K562 (cell line): ENCODE results near the gene NIFK. TPM values are rescaled to one million over a fixed set of nuclear protein-coding genes. Genes with fewer than 3 reads are reported as not detected.
A peak's percentile ranks its signal among the peaks of the same experiment; 100 is the strongest.

Experiments
- ATAC-seq: fragments of 200-7000 bp; cut with Tn5 transposase; 3 replicates; pipeline ENCODE4 v1.9.1; 2020; ENCODE audit warnings: moderate library complexity
- BruUV-seq: library from RNA; stranded (reverse); fragments of 400-500 nt; replicated peaks from 2 replicates; lab custom pipeline; 2021; lab: Mats Ljungman, UMichigan
- CTCF ChIA-PET: fragments of 300-600 bp; formaldehyde crosslinking; extraction: SDS; loops from one replicate; lab custom pipeline; 2021; ENCODE audit warnings: low intra/inter-chr PET ratio; lab: Yijun Ruan, JAX
- POLR2A ChIA-PET: fragments of 300-600, 350-650 bp; sonication (Branson Sonifier 250); formaldehyde crosslinking; extraction: SDS; loops from one replicate; lab custom pipeline; 2021; ENCODE audit warnings: antibody characterized with exemption, inconsistent platforms; lab: Yijun Ruan, JAX
- DNase-seq, 4 experiments: peaks; one replicate each; pipeline versions ENCODE4 v3.0.0 to v3.0.0-alpha.2; 2011 to 2018; ENCODE audit warnings: low spot score in 3 of 4, mixed read lengths in 3 of 4; ENCODE audit errors: extremely low read depth in 1 of 4
- FAIRE-seq: peaks from 2 replicates; lab custom pipeline; 2011; peaks lifted over from hg19 to GRCh38; lab: Jason Lieb, UNC
- H2AFZ ChIP-seq: 2 replicates; pipeline ENCODE4 v1.6.0; 2011; ENCODE audit warnings: low read depth, low read length, control low read depth, inconsistent platforms
- H3K27ac ChIP-seq: fragments of 200-600 bp; 3 replicates; pipeline ENCODE4 v1.8.0; 2011; ENCODE audit warnings: low read depth, mild to moderate bottlenecking, control low read depth, inconsistent platforms, low read length, moderate library complexity, mixed read lengths; ENCODE audit errors: extremely low read depth
- H3K27me3 ChIP-seq, 2 experiments: fragments of 300-600 bp in 1 of 2; 2 replicates in 1 of 2; 3 replicates in 1 of 2; pipeline versions ENCODE4 v1.6.0 to v1.8.0; 2011; ENCODE audit warnings: inconsistent platforms in 2 of 2, low read length in 2 of 2, mild to moderate bottlenecking in 1 of 2, mixed read lengths in 1 of 2, moderate library complexity in 1 of 2; ENCODE audit not compliant: control insufficient read depth in 2 of 2, insufficient read depth in 2 of 2
- H3K36me3 ChIP-seq: fragments of 300-600 bp; 3 replicates; pipeline ENCODE4 v1.8.0; 2011; ENCODE audit warnings: mild to moderate bottlenecking, low read length, inconsistent platforms; ENCODE audit not compliant: control insufficient read depth, insufficient read depth
- H3K4me1 ChIP-seq, 2 experiments: fragments of 200-600 bp in 1 of 2; replicated peaks in 1 of 2; 2 replicates in 1 of 2; 3 replicates in 1 of 2; pipeline versions ENCODE4 v1.5.1 to v1.8.0; 2011; ENCODE audit warnings: inconsistent platforms in 2 of 2, low read length in 2 of 2, mild to moderate bottlenecking in 1 of 2, mixed read lengths in 1 of 2, moderate library complexity in 1 of 2; ENCODE audit not compliant: control insufficient read depth in 2 of 2, insufficient read depth in 2 of 2
- H3K4me2 ChIP-seq: 2 replicates; pipeline ENCODE4 v1.6.1; 2011; ENCODE audit warnings: low read length, control low read depth, inconsistent platforms, mixed read lengths; ENCODE audit not compliant: insufficient read depth
- H3K4me3 ChIP-seq: fragments of 200-600 bp; sonication (generic), shearing (Covaris generic); 2 replicates; pipeline ENCODE4 v1.5.1; 2016; ENCODE audit warnings: control low read depth, inconsistent platforms
- H3K79me2 ChIP-seq: fragments of 200-600 bp; 3 replicates; pipeline ENCODE4 v1.8.0; 2011; ENCODE audit warnings: low read length, inconsistent platforms; ENCODE audit not compliant: control insufficient read depth, insufficient read depth
- H3K9ac ChIP-seq, 2 experiments: 2 replicates each; pipeline versions ENCODE4 v1.6.0 to v1.6.1; 2011; ENCODE audit warnings: low read depth in 2 of 2, low read length in 2 of 2, control low read depth in 1 of 2, inconsistent platforms in 1 of 2, mild to moderate bottlenecking in 1 of 2, mixed read lengths in 1 of 2; ENCODE audit not compliant: insufficient read depth in 1 of 2
- H3K9me1 ChIP-seq: one replicate; pipeline ENCODE4 v1.6.0; 2011; ENCODE audit warnings: inconsistent platforms, mild to moderate bottlenecking, low read length, moderate library complexity; ENCODE audit not compliant: control insufficient read depth, insufficient read depth
- H3K9me3 ChIP-seq: replicated peaks from 2 replicates; pipeline ENCODE4 v1.5.1; 2011; ENCODE audit warnings: low read depth, low read length, inconsistent platforms; ENCODE audit not compliant: control insufficient read depth, insufficient read depth
- H4K20me1 ChIP-seq: replicated peaks from 2 replicates; pipeline ENCODE4 v1.6.1; 2011; ENCODE audit warnings: low read length, inconsistent platforms, mixed read lengths; ENCODE audit not compliant: control insufficient read depth, insufficient read depth
- BACH1 ChIP-seq: fragments of 200-800 bp; sonication (Bioruptor generic); IDR thresholded peaks from 2 replicates; pipeline ENCODE4 v1.6.1; 2016; ENCODE audit warnings: missing genetic modification characterization, missing compliant biosample characterization
- BCL6 ChIP-seq: fragments of 250-450 bp; sonication (Bioruptor Pico); IDR thresholded peaks from 2 replicates; pipeline ENCODE4 v1.4.0; 2020
- ELK3 ChIP-seq: fragments of 450-650 bp; formaldehyde crosslinking; IDR thresholded peaks from 2 replicates; pipeline ENCODE4 v1.4.0; 2020; ENCODE audit warnings: mild to moderate bottlenecking
- ETS2 ChIP-seq: IDR thresholded peaks from 2 replicates; pipeline ENCODE4 v1.6.1; 2016; ENCODE audit warnings: borderline replicate concordance, missing genetic modification characterization, mild to moderate bottlenecking, moderate library complexity, missing compliant biosample characterization; ENCODE audit not compliant: poor library complexity, severe bottlenecking
- FOXA1 ChIP-seq: fragments of 450-650 bp; IDR thresholded peaks from 2 replicates; pipeline ENCODE4 v1.6.1; 2016; ENCODE audit warnings: mild to moderate bottlenecking, borderline replicate concordance
- HMGN3 ChIP-seq: IDR thresholded peaks from 2 replicates; pipeline ENCODE4 v1.6.1; 2011; ENCODE audit warnings: borderline replicate concordance, low read depth, mild to moderate bottlenecking, mixed read lengths, low read length; ENCODE audit not compliant: insufficient read length; ENCODE audit errors: extremely low read depth
- ZNF76 ChIP-seq: fragments of 250-450 bp; sonication (Bioruptor Pico); IDR thresholded peaks from 2 replicates; pipeline ENCODE4 v1.4.0; 2020; ENCODE audit warnings: mild to moderate bottlenecking, moderate library complexity, borderline replicate concordance
- WGBS: fragments of 100-300 bp; shearing (Covaris generic); methylation state at CpG from one replicate; pipeline ENCODE4 v1.1.6; 2016; ENCODE audit warnings: low coverage, mixed read lengths; ENCODE audit not compliant: insufficient coverage; ENCODE audit errors: missing lambda C conversion rate; 5-methylcytosine and 5-hydroxymethylcytosine counted together
- in situ Hi-C: fragments of 300-500 bp; cut with MboI; formaldehyde crosslinking; loops from 4 replicates; pipeline ENCODE4 v1.15.0; 2018; ENCODE audit warnings: inconsistent platforms, mixed read lengths
- intact Hi-C: fragments of 100-400 bp; cut with micrococcal nuclease; formaldehyde crosslinking; loops from 2 replicates; pipeline ENCODE4 v1.14.2; 2022
- polyA plus RNA-seq, 8 experiments: library from polyadenylated mRNA; depleted of rRNA in 4 of 8; stranded (reverse) in 5 of 8; unstranded in 3 of 8; fragments of >200 nt; fragmentation: Nextera tagmentation in 2 of 8; fragmentation: Illumina TruSeq in 1 of 8; extraction: Ambion mirVana in 2 of 8; extraction: Trizol in 1 of 8; gene quantifications; 2 replicates each; pipeline versions ENCODE4 v1.2.1 to v1.2.3, GENCODE V29; 2011 to 2014; ENCODE audit warnings: inconsistent platforms in 1 of 8, missing spikeins in 1 of 8
- total RNA-seq, 7 experiments: library from RNA; depleted of rRNA in 6 of 7; stranded (reverse); fragments of >200 nt in 6 of 7; fragmentation: Illumina TruSeq in 2 of 7; extraction: Trizol in 2 of 7; gene quantifications; 2 replicates each; pipeline versions ENCODE4 v1.2.1 to v1.2.3, GENCODE V29; 2011 to 2021; ENCODE audit warnings: low replicate concordance in 1 of 7
- TF ChIP-seq, protein P1 (sequence below): fragments of 450-650 bp; conservative IDR thresholded peaks from 2 replicates; pipeline ENCODE4 v1.6.1; 2016; ENCODE audit warnings: missing genetic modification characterization, low read depth, mild to moderate bottlenecking, missing compliant biosample characterization, moderate library complexity
- TF ChIP-seq, protein P2 (sequence below): fragments of 450-650 bp; IDR thresholded peaks from 2 replicates; pipeline ENCODE4 v1.6.1; 2016; ENCODE audit warnings: mild to moderate bottlenecking

Gene NIFK
- total and polyA plus RNA-seq, 9 of the 15 experiments (the other 6 are each of a cell fraction or from before 2014, with no cell fraction given), result 60.2 to 426 (median 183) TPM

DNA sequence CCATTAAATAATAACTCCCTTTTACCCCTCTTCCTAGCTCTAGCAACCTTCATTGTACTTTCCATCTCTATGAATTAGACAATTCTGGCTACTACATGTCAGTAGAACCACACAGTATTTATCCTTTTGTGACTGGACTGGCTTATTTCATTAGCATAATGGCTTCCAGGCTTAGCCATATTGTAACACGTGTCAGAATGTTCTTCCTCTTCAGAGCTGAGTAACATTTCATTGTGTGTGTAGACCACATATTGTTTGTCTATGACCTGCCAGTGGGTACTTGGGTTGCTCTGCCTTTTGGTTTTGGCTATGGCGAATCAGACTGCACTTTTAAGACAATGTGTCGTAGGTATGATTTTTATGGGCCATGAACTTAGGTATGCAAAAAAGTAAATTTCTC is 39.7 kb upstream of the NIFK start:
- CTCF ChIA-PET, result no interaction called here
- in situ Hi-C loops, result loop anchor here (25.0 kb wide), 1 partner anchor 689 kb away; no protein-coding TSS in a partner anchor

More for the DNA sequence above, 39.7 kb upstream of the NIFK start:
- Histone ChIP-seq H3K4me1 (no peaks in the 10 kb centered on the region; a peak in 3 of 5 replicates), H3K79me2 (no peaks in the 10 kb centered on the region), H3K9me3 (no peaks in the 10 kb centered on the region), H3K4me2 (no peak overlapping the region), H3K4me3 (no peak overlapping the region), H3K9ac (no peak overlapping the region), H4K20me1 (no peaks in the 10 kb centered on the region), H3K27ac (no peak overlapping the region), H2AFZ (peak overlapping the region; percentile 44; the same call in 1 of the 2 replicates), H3K9me1 (no peaks in the 10 kb centered on the region), H3K36me3 (no peaks in the 10 kb centered on the region), H3K27me3 (peaks cover 2 to 5% of the 10 kb centered on the region in 2 experiments; a peak in 1 of 5 replicates)
- BruUV-seq, result no TSS peak
- no peak for DNase-seq
- no peak for FAIRE-seq
- POLR2A ChIA-PET, result interaction anchor here (1.5 kb wide), 1 partner anchor 11 kb away, joined by 5 read pairs; no protein-coding TSS in a partner anchor
- intact Hi-C loops, result no loop called here
- no peak for ATAC-seq
- TF ChIP-seq, protein P1, sequence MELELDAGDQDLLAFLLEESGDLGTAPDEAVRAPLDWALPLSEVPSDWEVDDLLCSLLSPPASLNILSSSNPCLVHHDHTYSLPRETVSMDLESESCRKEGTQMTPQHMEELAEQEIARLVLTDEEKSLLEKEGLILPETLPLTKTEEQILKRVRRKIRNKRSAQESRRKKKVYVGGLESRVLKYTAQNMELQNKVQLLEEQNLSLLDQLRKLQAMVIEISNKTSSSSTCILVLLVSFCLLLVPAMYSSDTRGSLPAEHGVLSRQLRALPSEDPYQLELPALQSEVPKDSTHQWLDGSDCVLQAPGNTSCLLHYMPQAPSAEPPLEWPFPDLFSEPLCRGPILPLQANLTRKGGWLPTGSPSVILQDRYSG (tag), result no peak
- TF ChIP-seq, protein P2, sequence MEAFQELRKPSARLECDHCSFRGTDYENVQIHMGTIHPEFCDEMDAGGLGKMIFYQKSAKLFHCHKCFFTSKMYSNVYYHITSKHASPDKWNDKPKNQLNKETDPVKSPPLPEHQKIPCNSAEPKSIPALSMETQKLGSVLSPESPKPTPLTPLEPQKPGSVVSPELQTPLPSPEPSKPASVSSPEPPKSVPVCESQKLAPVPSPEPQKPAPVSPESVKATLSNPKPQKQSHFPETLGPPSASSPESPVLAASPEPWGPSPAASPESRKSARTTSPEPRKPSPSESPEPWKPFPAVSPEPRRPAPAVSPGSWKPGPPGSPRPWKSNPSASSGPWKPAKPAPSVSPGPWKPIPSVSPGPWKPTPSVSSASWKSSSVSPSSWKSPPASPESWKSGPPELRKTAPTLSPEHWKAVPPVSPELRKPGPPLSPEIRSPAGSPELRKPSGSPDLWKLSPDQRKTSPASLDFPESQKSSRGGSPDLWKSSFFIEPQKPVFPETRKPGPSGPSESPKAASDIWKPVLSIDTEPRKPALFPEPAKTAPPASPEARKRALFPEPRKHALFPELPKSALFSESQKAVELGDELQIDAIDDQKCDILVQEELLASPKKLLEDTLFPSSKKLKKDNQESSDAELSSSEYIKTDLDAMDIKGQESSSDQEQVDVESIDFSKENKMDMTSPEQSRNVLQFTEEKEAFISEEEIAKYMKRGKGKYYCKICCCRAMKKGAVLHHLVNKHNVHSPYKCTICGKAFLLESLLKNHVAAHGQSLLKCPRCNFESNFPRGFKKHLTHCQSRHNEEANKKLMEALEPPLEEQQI, result no peak
- no peak for TF ChIP-seq HMGN3
- no peak for TF ChIP-seq BACH1
- TF ChIP-seq ETS2 (tag), result no peak
- TF ChIP-seq FOXA1, result no peak
- TF ChIP-seq BCL6, result no peak
- TF ChIP-seq ELK3, result no peak
- TF ChIP-seq ZNF76 (CRISPR knock-in tag), result no peak
- WGBS, result 61% methylated on average over 3 of the region's 3 CpGs
